GM21367 (cell line): Measurements from ENCODE around the gene ECD.
"Not testable (repeated sequence)": the region's sequence is repeated elsewhere in the genome, so short reads cannot be mapped to it uniquely, and the experiment has no call there.

ENCODE experiments used
- ATAC-seq: cut with Tn5 transposase; IDR thresholded peaks from one replicate; pipeline ENCODE4 v1.9.1; 2021; ENCODE audit not compliant: unreplicated experiment

The ECD gene

GRCh38 chr10:73161079-73161478 lies 6.7 kb downstream of the ECD start:
- ATAC-seq = no peak

GRCh38 chr10:73159038-73159648 lies 8.7 kb downstream of the ECD start:
- no peak for ATAC-seq

- no peak for ATAC-seq
Measured at GRCh38 chr10:73156054-73156453, 11.8 kb downstream of the ECD start.

GRCh38 chr10:73152009-73152408 lies 15.8 kb downstream of the ECD start:
- ATAC-seq = no peak

- not testable (repeated sequence) for ATAC-seq
Measured at GRCh38 chr10:73150633-73151413, 17.0 kb downstream of the ECD start.

- no peak for ATAC-seq
Measured at GRCh38 chr10:73141603-73142002, 26.2 kb downstream of the ECD start.

GRCh38 chr10:73139251-73139650 lies 28.6 kb downstream of the ECD start:
- ATAC-seq = no peak

- no peak for ATAC-seq
Measured at GRCh38 chr10:73136627-73137026, 31.2 kb downstream of the ECD start.

- no peak for ATAC-seq
Measured at GRCh38 chr10:73134727-73135126, 33.1 kb downstream of the ECD start.

GRCh38 chr10:73131913-73132686 lies 35.7 kb downstream of the ECD start:
- no peak for ATAC-seq

GRCh38 chr10:73131301-73131700 lies 36.5 kb downstream of the ECD start:
- no peak for ATAC-seq

- no peak for ATAC-seq
Measured at GRCh38 chr10:73126343-73126742, 41.5 kb downstream of the ECD start.

- ATAC-seq = no peak
Measured at GRCh38 chr10:73119952-73120351, 47.9 kb downstream of the ECD start.

- no peak for ATAC-seq
Measured at GRCh38 chr10:73119457-73119856, 48.4 kb downstream of the ECD start.

GRCh38 chr10:73117976-73118743 lies 49.6 kb downstream of the ECD start:
- ATAC-seq = peak; percentile 62

GRCh38 chr10:73116017-73116416 lies 51.8 kb downstream of the ECD start:
- no peak for ATAC-seq

GRCh38 chr10:73113551-73113950 lies 54.3 kb downstream of the ECD start:
- no peak for ATAC-seq

- ATAC-seq = not testable (repeated sequence)
Measured at GRCh38 chr10:73112032-73112431, 55.8 kb downstream of the ECD start.

- peak; percentile 72 for ATAC-seq
Measured at GRCh38 chr10:73110345-73110849, 57.4 kb downstream of the ECD start, which contains the start of gene NUDT13. NUDT13 (plus strand) TSS chr10:73110455; CDS start chr10:73114366, 3,911 bp downstream.

- ATAC-seq = not testable (repeated sequence)
Measured at GRCh38 chr10:73109248-73109652, 58.6 kb downstream of the ECD start.

GRCh38 chr10:73106301-73106700 lies 61.5 kb downstream of the ECD start:
- no peak for ATAC-seq
